Measurements from ENCODE around the gene NOC2L. TPM values are rescaled to one million over a fixed set of nuclear protein-coding genes. Genes with fewer than 3 reads are reported as not detected.

NOC2L gene
- total and polyA plus RNA-seq, 5 donors from 2014 or later, result 36.8 to 56.6 (median 54.0) TPM

- peaks cover 33% of the 10 kb centered on the region for H3K27me3 Mint-ChIP-seq
- Histone ChIP-seq H3K27ac (ENCODE audit: insufficient read depth, low read length, poor library complexity, severe bottlenecking) (no peak overlapping the region), H3K4me1 (ENCODE audit: control insufficient read depth, insufficient read depth, low read length, poor library complexity, severe bottlenecking) (no peaks in the 10 kb centered on the region), H3K9me3 (ENCODE audit: control insufficient read depth in 2 of 2, low read length in 2 of 2) (no peaks in the 10 kb centered on the region), H3K36me3 (ENCODE audit: control insufficient read depth, insufficient read depth, low read length) (no peaks in the 10 kb centered on the region), H3K27me3 (ENCODE audit: control insufficient read depth, insufficient read depth, low read length) (no peaks in the 10 kb centered on the region), H3K4me3 (ENCODE audit: low read depth, low read length) (no peak overlapping the region)
- H3K27ac Mint-ChIP-seq, result no peak overlapping the region
- H3K4me3 Mint-ChIP-seq, result no peak overlapping the region
- peaks cover 0 to 4% (median 0%) of the 10 kb centered on the region in 4 donors for H3K4me1 Mint-ChIP-seq
- H3K36me3 Mint-ChIP-seq, result no peaks in the 10 kb centered on the region
- ATAC-seq (ENCODE audit: low read depth in 2 of 2) (no peak), DNase-seq (no peak)
- H3K9me3 Mint-ChIP-seq, result no peaks in the 10 kb centered on the region
Observed at GRCh38 chr1:914891-915280, 44.2 kb downstream of the NOC2L start.

GRCh38 chr1:914131-914890 lies 44.7 kb downstream of the NOC2L start:
- Mint-ChIP-seq H3K4me1 (peaks cover 0 to 4% (median 0%) of the 10 kb centered on the region in 4 donors), H3K27ac (no peak overlapping the region), H3K27me3 (peaks cover 33% of the 10 kb centered on the region)

GRCh38 chr1:913491-914130 lies 45.4 kb downstream of the NOC2L start:
- no peak for ATAC-seq (ENCODE audit: low read depth in 2 of 2)
- H3K4me1 Mint-ChIP-seq, result peaks cover 0 to 4% (median 0%) of the 10 kb centered on the region in 4 donors
- no peak for DNase-seq

More at GRCh38 chr1:914131-914890, 44.7 kb downstream of the NOC2L start:
- Histone ChIP-seq H3K4me3 (ENCODE audit: low read depth, low read length) (no peak overlapping the region), H3K27me3 (ENCODE audit: control insufficient read depth, insufficient read depth, low read length) (no peaks in the 10 kb centered on the region), H3K4me1 (ENCODE audit: control insufficient read depth, insufficient read depth, low read length, poor library complexity, severe bottlenecking) (no peaks in the 10 kb centered on the region), H3K9me3 (ENCODE audit: control insufficient read depth in 2 of 2, low read length in 2 of 2) (no peaks in the 10 kb centered on the region), H3K36me3 (ENCODE audit: control insufficient read depth, insufficient read depth, low read length) (no peaks in the 10 kb centered on the region), H3K27ac (ENCODE audit: insufficient read depth, low read length, poor library complexity, severe bottlenecking) (no peak overlapping the region)
- ATAC-seq (ENCODE audit: low read depth in 2 of 2), result no peak
- no peaks in the 10 kb centered on the region for H3K36me3 Mint-ChIP-seq
- H3K9me3 Mint-ChIP-seq, result no peaks in the 10 kb centered on the region
- DNase-seq, result no peak
- H3K4me3 Mint-ChIP-seq, result no peak overlapping the region

GRCh38 chr1:912740-913301 lies 46.2 kb downstream of the NOC2L start:
- DNase-seq (no peak), ATAC-seq (ENCODE audit: low read depth in 2 of 2) (peak in 1 of 2 donors; percentile 16)
- Mint-ChIP-seq H3K9me3 (peaks cover 0 to 2% (median 0%) of the 10 kb centered on the region in 7 donors), H3K4me1 (peaks cover 0 to 4% (median 0%) of the 10 kb centered on the region in 4 donors), H3K36me3 (no peaks in the 10 kb centered on the region), H3K4me3 (no peak overlapping the region), H3K27ac (no peak overlapping the region), H3K27me3 (peaks cover 32% of the 10 kb centered on the region)
- no peak overlapping the region for H3K4me3 ChIP-seq (ENCODE audit: low read depth, low read length)
- no peak overlapping the region for H3K27ac ChIP-seq (ENCODE audit: insufficient read depth, low read length, poor library complexity, severe bottlenecking)
- no peaks in the 10 kb centered on the region for H3K9me3 ChIP-seq (ENCODE audit: control insufficient read depth in 2 of 2, low read length in 2 of 2)
- no peaks in the 10 kb centered on the region for H3K4me1 ChIP-seq (ENCODE audit: control insufficient read depth, insufficient read depth, low read length, poor library complexity, severe bottlenecking)
- H3K36me3 ChIP-seq (ENCODE audit: control insufficient read depth, insufficient read depth, low read length), result no peaks in the 10 kb centered on the region
- H3K27me3 ChIP-seq (ENCODE audit: control insufficient read depth, insufficient read depth, low read length), result no peaks in the 10 kb centered on the region

More at GRCh38 chr1:913491-914130, 45.4 kb downstream of the NOC2L start:
- H3K4me3 ChIP-seq (ENCODE audit: low read depth, low read length), result no peak overlapping the region
- no peak overlapping the region for H3K4me3 Mint-ChIP-seq
- no peaks in the 10 kb centered on the region for H3K27me3 ChIP-seq (ENCODE audit: control insufficient read depth, insufficient read depth, low read length)
- H3K9me3 ChIP-seq (ENCODE audit: control insufficient read depth in 2 of 2, low read length in 2 of 2), result no peaks in the 10 kb centered on the region
- H3K36me3 ChIP-seq (ENCODE audit: control insufficient read depth, insufficient read depth, low read length), result no peaks in the 10 kb centered on the region
- H3K36me3 Mint-ChIP-seq, result no peaks in the 10 kb centered on the region
- H3K27ac Mint-ChIP-seq, result no peak overlapping the region
- no peaks in the 10 kb centered on the region for H3K9me3 Mint-ChIP-seq
- H3K27me3 Mint-ChIP-seq, result peaks cover 30% of the 10 kb centered on the region
- H3K4me1 ChIP-seq (ENCODE audit: control insufficient read depth, insufficient read depth, low read length, poor library complexity, severe bottlenecking), result no peaks in the 10 kb centered on the region
- no peak overlapping the region for H3K27ac ChIP-seq (ENCODE audit: insufficient read depth, low read length, poor library complexity, severe bottlenecking)

- Histone ChIP-seq H3K4me1 (ENCODE audit: control insufficient read depth, insufficient read depth, low read length, poor library complexity, severe bottlenecking) (no peaks in the 10 kb centered on the region), H3K9me3 (ENCODE audit: control insufficient read depth in 2 of 2, low read length in 2 of 2) (no peaks in the 10 kb centered on the region), H3K4me3 (ENCODE audit: low read depth, low read length) (no peak overlapping the region), H3K36me3 (ENCODE audit: control insufficient read depth, insufficient read depth, low read length) (no peaks in the 10 kb centered on the region), H3K27me3 (ENCODE audit: control insufficient read depth, insufficient read depth, low read length) (no peaks in the 10 kb centered on the region), H3K27ac (ENCODE audit: insufficient read depth, low read length, poor library complexity, severe bottlenecking) (no peak overlapping the region)
- H3K4me3 Mint-ChIP-seq, result no peak overlapping the region
- peaks cover 0 to 4% (median 0%) of the 10 kb centered on the region in 4 donors for H3K4me1 Mint-ChIP-seq
- peaks cover 32% of the 10 kb centered on the region for H3K27me3 Mint-ChIP-seq
- ATAC-seq (ENCODE audit: low read depth in 2 of 2) (no peak), DNase-seq (no peak)
- H3K36me3 Mint-ChIP-seq, result no peaks in the 10 kb centered on the region
- H3K9me3 Mint-ChIP-seq, result peaks cover 0 to 2% (median 0%) of the 10 kb centered on the region in 7 donors
- no peak overlapping the region for H3K27ac Mint-ChIP-seq
Observed at GRCh38 chr1:911875-912739, 46.9 kb downstream of the NOC2L start.

- H3K4me3 Mint-ChIP-seq, result peak overlapping the region in 1 of 4 donors; percentile 50
- H3K4me1 Mint-ChIP-seq, result peaks cover 0 to 4% (median 0%) of the 10 kb centered on the region in 4 donors
- no peak for ATAC-seq (ENCODE audit: low read depth in 2 of 2)
- Histone ChIP-seq H3K36me3 (ENCODE audit: control insufficient read depth, insufficient read depth, low read length) (no peaks in the 10 kb centered on the region), H3K27ac (ENCODE audit: insufficient read depth, low read length, poor library complexity, severe bottlenecking) (no peak overlapping the region), H3K27me3 (ENCODE audit: control insufficient read depth, insufficient read depth, low read length) (peaks cover 1% of the 10 kb centered on the region), H3K4me1 (ENCODE audit: control insufficient read depth, insufficient read depth, low read length, poor library complexity, severe bottlenecking) (no peaks in the 10 kb centered on the region), H3K9me3 (ENCODE audit: control insufficient read depth in 2 of 2, low read length in 2 of 2) (no peaks in the 10 kb centered on the region), H3K4me3 (ENCODE audit: low read depth, low read length) (no peak overlapping the region)
- H3K27ac Mint-ChIP-seq, result no peak overlapping the region
- peaks cover 0 to 2% (median 0%) of the 10 kb centered on the region in 7 donors for H3K9me3 Mint-ChIP-seq
- DNase-seq, result no peak
- H3K36me3 Mint-ChIP-seq, result no peaks in the 10 kb centered on the region
- H3K27me3 Mint-ChIP-seq, result peaks cover 40% of the 10 kb centered on the region
Observed at GRCh38 chr1:910881-911721, 48.0 kb downstream of the NOC2L start.
